ENCODE data around the gene B4GALNT3.
"Not testable (repeated sequence)": the region's sequence is repeated elsewhere in the genome, so short reads cannot be mapped to it uniquely, and the experiment has no call there.

Gene B4GALNT3

DNA sequence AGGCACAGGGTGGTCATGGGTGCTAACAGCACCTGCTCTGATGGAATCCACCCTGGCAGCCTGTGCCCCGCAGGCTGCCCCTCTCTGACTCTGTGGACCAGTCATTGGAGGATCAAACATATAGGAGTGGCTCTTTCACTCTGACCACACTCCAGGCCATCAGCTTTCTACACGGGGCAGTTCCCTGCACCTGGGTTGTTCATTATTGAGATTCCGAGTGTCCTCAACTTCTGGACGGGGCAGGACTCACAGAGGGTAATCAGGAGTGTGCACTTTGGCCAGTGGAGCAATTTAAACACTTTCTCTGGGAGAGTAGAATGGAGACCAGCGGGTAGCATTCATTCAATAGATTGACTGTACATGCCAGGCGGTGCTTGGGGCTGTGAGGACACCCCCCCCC lies 108.7 kb downstream of the B4GALNT3 start:
- no peak for DNase-seq (ENCODE audit: low read depth, low spot score)
- no peak overlapping the region for H3K4me3 ChIP-seq (ENCODE audit: low read length)

DNA sequence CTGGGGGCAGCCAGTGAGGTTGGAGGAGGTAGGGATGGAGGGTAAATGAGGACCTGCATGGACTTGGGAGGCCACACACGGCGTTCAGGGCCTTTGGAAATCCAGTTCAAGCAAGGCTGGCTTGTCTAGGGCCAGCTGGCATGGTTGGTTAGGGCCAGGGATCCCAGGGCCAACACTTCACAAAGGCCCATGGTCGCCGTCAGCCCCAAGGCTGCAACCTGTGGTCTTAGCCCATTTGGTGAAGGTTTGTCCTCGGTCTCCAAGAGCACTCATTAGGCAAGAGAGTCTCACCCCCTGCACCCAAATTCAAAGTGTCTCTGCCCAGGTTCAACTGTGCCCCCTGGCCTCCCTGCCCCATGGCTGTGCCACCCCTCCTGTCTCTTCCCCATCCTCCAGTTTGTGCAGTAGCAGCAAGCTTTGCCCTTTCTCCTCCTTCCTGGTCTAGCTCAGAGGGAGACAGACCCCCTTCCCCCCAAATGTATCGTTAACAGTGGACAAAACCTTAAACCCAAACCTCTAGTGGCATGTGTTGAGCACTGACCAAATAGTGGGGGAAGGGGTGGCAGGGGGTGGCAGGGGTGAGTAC lies 109.4 kb downstream of the B4GALNT3 start:
- no peak for DNase-seq (ENCODE audit: low read depth, low spot score)
- peak overlapping the region; percentile 64 for H3K4me3 ChIP-seq (ENCODE audit: low read length)

- H3K4me3 ChIP-seq (ENCODE audit: low read length) = peak overlapping the region; percentile 64
- DNase-seq (ENCODE audit: low read depth, low spot score) = peak; percentile 57
These were observed 110.2 kb downstream of the B4GALNT3 start for GRCh38 chr12:569803-570434.

- DNase-seq (ENCODE audit: low read depth, low spot score) = no peak
- H3K4me3 ChIP-seq (ENCODE audit: low read length) = peak overlapping the region; percentile 64
These were observed 110.7 kb downstream of the B4GALNT3 start for GRCh38 chr12:570435-570920.

- DNase-seq (ENCODE audit: low read depth, low spot score) = no peak
- H3K4me3 ChIP-seq (ENCODE audit: low read length) = no peak overlapping the region
These were observed 111.4 kb downstream of the B4GALNT3 start for GRCh38 chr12:570921-571794.

DNA sequence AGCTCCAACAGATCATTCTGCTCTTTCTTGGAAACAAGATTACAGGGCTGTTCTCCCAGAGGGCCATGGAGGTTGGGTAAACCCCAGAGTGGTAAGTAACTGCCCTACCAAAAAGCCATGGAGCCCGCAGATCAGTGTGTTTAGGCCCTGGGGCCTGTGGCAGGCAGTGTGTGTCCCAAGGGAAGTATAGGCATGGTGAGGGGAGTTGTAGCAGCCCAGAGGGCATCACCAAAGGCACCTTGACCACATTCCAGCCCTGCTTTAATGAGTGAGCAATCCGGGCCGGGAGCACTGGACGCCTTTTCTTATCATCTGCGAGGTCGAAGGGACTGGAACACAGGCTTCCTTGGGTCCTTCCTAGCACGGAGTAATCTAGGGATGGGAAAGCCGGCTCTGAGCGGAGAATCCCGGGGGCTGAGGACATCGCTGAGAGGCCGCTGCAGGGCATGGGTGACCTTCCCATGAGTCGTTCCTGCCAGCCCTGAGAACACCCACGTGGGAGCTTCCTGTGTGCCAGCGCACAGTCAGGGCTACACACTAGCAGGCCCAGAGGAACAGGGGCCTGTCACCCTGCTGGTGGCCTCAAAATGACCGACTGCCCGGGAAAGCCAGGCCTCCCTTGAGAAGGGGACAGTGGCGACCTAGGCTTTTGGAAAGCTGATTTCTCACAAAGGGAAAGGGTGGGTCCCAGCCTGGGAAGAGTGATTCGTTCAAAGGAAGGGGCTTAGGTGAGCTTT lies 112.2 kb downstream of the B4GALNT3 start:
- no peak for DNase-seq (ENCODE audit: low read depth, low spot score)
- no peak overlapping the region for H3K4me3 ChIP-seq (ENCODE audit: low read length)

DNA sequence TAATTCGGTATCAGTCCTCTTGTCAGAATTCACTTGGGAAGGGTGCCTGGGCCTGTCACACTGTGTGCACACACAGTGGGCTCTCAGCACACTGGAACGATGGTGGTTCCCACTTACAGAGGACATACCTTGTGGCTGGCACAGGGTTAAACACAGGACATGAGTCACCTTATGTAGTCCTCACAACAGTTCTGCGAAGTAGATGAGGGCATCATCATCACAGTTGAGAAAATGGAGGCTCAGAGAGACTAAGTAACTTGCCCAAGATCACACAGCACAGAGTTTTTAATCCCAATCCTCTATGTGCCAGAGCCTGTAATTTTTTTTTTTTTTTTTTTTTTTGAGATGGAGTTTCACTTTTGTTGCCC lies 112.8 kb downstream of the B4GALNT3 start:
- DNase-seq (ENCODE audit: low read depth, low spot score) = no peak
- H3K4me3 ChIP-seq (ENCODE audit: low read length) = no peak overlapping the region

GRCh38 chr12:573232-573631 lies 113.5 kb downstream of the B4GALNT3 start:
- no peak for DNase-seq (ENCODE audit: low read depth, low spot score)
- H3K4me3 ChIP-seq (ENCODE audit: low read length) = no peak overlapping the region

- no peak for DNase-seq (ENCODE audit: low read depth, low spot score)
- H3K4me3 ChIP-seq (ENCODE audit: low read length) = no peak overlapping the region
These were observed 114.9 kb downstream of the B4GALNT3 start for GRCh38 chr12:574475-575128.

DNA sequence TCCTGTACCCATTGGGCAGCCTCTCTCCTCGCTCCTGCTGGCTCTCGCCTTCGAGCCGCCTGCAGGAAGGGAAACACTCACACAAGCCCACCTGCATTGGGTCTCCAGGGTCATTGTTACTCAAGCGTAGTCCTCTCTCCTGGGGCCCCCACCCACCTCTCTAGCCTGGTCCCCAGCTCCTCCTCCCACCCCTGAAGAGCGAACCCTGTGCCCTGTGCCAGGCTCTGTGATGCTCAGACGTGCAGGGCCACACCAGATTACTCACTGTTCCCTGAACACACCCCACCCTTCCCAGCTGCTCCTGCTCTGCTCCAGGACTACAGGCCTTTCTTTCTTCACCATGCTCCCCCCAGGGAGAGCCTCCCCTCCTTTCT lies 115.4 kb downstream of the B4GALNT3 start:
- H3K4me3 ChIP-seq (ENCODE audit: low read length) = no peak overlapping the region
- DNase-seq (ENCODE audit: low read depth, low spot score) = no peak

DNA sequence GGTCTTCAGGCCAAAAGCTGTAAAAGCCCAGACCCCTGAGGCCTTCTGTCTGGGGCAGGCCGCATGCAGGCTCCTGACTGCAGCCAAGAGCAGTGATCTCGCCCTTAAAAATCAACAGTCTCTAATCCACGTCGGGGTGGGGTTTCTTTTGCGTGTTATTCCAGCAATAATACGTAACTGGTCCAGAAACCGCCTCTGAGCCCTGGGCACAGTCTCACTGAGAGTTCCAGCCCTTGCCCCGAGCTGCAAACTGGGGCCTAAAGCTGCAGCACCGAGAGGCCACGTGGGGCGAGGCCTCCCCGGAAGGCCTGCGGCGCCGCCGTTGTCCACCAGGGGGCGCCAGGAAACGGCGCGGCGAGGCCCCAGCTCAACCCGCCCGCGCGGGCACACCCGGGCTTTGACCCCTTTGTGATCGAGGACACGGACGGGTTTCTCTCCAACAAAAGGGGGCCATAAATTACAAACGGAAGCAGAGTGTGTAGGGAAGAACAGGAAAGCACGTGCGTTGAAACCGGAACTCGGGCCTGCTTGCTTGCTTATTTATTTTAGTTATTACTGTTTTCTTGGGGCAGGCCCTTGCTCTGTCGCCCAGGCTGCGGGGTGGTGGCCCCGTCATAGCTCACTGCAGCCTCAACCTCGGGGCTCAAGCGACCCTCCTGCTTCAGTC lies 116.3 kb downstream of the B4GALNT3 start:
- no peak overlapping the region for H3K4me3 ChIP-seq (ENCODE audit: low read length)

DNA sequence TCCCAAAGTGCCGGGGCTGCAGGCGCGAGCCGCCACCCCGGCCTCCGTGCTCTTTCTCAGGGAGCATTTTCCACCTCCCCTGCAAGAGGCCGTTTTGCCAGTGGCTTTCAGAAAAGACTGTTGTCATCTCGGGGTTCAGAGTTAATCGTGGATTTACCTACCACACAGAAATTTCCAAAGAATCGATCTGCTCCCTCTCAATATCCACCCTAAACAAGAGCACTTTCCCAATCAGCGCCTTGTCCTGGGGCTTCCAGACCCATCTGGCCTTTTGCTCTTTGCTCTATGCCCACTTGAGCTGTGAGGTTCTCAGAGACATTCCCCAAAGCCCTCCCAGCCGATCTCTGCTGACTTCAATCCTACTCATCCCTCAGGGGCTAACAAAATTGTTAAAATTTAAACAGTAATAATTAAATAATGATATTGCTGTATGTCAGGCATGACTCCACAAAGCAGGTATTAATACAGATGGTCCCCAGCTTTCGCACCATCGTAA lies 116.9 kb downstream of the B4GALNT3 start:
- H3K4me3 ChIP-seq (ENCODE audit: low read length) = no peak overlapping the region
- no peak for DNase-seq (ENCODE audit: low read depth, low spot score)

More for the DNA sequence above, 116.3 kb downstream of the B4GALNT3 start:
- DNase-seq (ENCODE audit: low read depth, low spot score) = peak; percentile 71

- not testable (repeated sequence) for H3K4me3 ChIP-seq (ENCODE audit: low read length); DNase-seq (ENCODE audit: low read depth, low spot score)
These were observed 118.4 kb downstream of the B4GALNT3 start for GRCh38 chr12:577994-578747.

GRCh38 chr12:578748-579419 lies 119.1 kb downstream of the B4GALNT3 start:
- H3K4me3 ChIP-seq (ENCODE audit: low read length) = no peak overlapping the region
- no peak for DNase-seq (ENCODE audit: low read depth, low spot score)

DNA sequence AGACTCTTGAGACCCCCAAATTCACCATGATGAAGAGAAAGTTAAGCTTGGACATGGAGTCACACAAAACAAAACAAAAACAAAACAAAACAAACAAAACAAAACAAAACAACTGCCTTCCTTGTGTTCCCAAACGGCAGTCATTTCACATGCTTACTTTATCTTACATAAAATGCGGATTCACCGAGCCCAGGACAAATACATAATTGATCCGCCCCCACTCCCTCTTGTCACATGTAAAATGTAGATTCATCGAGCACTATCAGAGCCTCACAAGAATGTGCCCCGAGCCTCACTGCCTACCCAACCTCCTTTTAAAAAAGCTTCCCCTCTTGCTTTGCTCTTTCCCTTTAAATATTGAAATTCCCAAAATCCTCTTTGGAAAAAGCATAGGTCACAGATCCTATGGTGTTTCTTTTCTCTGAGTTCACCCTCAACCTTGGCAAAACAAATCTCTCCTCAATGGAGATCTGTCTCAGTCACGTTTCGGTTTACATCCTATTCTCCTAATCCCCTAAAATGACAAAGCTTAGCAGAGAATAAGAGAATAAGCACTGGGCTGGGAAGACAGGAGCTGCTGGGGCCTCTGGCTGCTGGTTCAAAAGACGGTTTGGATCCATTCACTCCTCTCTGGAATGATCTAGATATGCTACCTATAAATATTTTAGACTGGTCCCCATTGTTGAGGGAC lies 119.8 kb downstream of the B4GALNT3 start:
- no peak overlapping the region for H3K4me3 ChIP-seq (ENCODE audit: low read length)
- no peak for DNase-seq (ENCODE audit: low read depth, low spot score)

GRCh38 chr12:580813-581212 lies 121.1 kb downstream of the B4GALNT3 start:
- no peak overlapping the region for H3K4me3 ChIP-seq (ENCODE audit: low read length)
- DNase-seq (ENCODE audit: low read depth, low spot score) = no peak

- DNase-seq (ENCODE audit: low read depth, low spot score) = no peak
These were observed 121.6 kb downstream of the B4GALNT3 start for GRCh38 chr12:581321-581720.

More at GRCh38 chr12:581321-581720, 121.6 kb downstream of the B4GALNT3 start:
- no peak overlapping the region for H3K4me3 ChIP-seq (ENCODE audit: low read length)
